A204.1 (cell line): Measurements from ENCODE around the gene C2orf76.

Experiments used
- FAIRE-seq: peaks from 2 replicates; lab custom pipeline; 2012; peaks lifted over from hg19 to GRCh38; lab: Jason Lieb, UNC

The C2orf76 gene

DNA sequence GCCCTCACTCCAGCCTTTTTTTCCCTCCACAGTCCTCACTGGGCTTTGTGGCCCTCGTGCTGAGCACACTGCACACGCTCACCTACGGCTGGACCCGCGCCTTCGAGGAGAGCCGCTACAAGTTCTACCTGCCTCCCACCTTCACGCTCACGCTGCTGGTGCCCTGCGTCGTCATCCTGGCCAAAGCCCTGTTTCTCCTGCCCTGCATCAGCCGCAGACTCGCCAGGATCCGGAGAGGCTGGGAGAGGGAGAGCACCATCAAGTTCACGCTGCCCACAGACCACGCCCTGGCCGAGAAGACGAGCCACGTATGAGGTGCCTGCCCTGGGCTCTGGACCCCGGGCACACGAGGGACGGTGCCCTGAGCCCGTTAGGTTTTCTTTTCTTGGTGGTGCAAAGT is 103.6 kb downstream of the C2orf76 start:
- no peak for FAIRE-seq

GRCh38 chr2:119261493-119262225 is 105.0 kb downstream of the C2orf76 start:
- no peak for FAIRE-seq

DNA sequence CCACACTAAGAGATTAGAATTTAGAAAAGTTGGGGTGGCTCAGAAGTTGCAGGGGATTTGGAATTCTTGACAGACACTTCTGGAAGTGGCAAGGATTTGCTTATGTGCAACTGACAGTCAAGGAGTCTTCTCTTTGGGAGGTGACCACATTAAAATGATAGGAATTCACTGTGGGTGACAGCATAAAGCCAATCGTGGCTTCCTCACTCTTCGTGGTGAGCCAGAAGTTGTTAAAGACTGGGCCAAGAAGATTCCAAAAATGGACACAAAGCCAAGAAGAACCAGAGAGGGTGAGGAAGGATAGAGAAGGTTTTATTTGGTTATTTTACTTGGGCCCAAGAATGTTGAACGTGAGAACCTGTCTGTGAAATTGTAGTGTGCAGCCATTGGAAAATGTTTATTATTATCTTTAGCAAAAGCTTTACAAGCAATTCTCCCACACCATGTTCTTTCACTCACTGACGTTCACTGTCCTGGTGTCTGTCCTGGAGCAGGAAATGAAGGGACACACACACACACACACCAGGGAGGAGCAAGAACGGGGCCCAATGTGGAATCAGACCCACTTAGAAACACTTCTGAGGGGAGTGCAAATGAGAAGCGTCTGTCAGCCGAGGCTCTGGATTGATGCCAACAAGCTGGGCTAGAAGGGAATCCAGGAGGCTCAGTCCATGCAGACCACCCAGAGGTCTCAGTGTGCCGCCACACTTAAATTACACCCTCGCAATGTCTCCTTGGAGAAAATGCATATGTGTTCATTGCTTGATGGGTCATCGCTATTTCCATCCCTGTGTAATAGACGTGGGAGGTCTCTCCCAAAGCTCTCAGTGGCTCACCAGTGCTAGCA is 105.8 kb downstream of the C2orf76 start:
- FAIRE-seq, result no peak

GRCh38 chr2:119259296-119259860 is 107.3 kb downstream of the C2orf76 start:
- FAIRE-seq, result no peak

- no peak for FAIRE-seq
Observed at GRCh38 chr2:119257198-119257597, 109.4 kb downstream of the C2orf76 start.

DNA sequence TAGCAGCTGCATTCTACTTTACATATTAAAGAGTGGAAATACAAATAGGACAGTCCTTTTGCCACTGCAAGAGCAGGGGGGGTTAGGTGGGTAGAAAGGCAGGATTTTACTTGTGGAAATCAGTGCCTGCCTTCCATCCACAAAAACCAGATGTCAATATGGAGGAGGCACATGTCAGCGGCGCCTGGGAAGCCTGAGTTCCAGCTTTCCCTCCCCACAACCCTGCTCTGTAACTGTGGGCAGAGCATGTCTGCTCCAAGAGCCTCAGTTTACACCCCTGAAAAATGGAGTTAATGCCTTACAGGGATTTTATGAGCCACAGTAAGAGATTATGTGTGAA is 110.1 kb downstream of the C2orf76 start:
- FAIRE-seq, result no peak

GRCh38 chr2:119255760-119256581 is 110.7 kb downstream of the C2orf76 start:
- no peak for FAIRE-seq

GRCh38 chr2:119254601-119255080 is 112.0 kb downstream of the C2orf76 start:
- no peak for FAIRE-seq

DNA sequence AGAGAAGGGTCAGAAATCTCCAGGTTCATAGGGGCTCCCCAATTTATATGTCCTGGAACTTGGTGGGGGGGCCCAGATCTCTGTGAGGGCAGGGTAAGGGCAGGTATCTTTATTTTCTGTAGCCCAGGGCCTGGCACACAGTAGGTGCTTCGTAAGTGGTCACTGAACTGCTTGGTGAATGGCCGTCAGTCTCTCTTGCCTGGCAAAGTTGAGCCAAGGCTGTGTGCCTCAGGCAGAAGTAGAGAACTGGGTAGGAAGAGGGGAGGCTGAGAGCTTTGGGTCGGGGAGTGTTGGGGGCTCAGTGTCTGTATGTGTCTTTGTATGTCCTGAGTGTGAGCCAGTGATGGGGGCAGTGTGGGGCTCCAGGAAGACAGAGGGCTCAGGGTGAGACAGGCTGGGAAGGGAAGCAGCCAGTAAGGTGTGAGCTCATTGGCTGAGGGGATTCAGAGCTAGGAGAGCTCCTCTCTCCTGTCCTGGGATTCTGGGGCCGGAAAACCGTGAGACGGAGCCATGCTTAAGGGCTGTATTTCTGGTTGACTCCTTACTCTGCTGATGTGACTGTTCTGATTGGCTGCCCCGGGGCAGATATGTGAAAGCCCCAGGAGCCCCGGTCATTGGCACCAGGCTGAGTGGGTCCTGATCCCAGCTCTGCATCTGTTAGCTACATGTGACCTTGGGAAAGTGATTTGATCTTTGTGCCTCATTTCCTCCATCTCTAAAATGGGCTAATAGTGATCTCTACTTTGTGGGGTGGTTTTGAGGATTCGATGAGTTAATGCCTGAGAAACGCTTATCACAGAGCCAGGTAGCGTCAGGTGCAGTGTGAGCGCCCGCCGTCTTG is 112.7 kb downstream of the C2orf76 start:
- FAIRE-seq, result no peak

- FAIRE-seq, result no peak
Observed at GRCh38 chr2:119253114-119253702, 113.4 kb downstream of the C2orf76 start.
